Measurements from ENCODE around the gene CTSG.

Gene CTSG

DNA sequence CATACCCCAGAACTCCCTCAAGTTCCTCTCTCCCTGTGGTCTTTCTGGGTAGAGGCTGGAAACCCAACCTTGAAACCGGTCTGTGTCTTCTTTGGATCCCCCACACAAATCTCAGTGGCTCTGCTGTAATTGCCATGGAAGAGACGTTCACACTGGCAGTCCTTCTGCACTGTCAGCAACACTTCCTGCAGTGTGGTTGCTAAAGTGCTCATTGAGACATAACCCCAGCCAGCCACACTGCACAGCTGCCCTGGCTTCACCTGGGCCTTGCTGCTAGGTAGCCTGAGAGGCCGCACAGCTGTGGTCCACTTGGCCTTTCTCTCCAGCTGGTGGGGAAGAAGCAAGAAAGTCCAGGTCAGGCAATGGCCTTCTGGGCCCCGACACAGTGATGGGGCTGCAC, 31.0 kb upstream of the CTSG start:
- Histone ChIP-seq H3K9ac (ENCODE audit: low read length) (peak overlapping the region; percentile 30; the same call in 1 of the 2 replicates), H3K9me2 (replicated peaks; ENCODE audit: insufficient read depth, low read length) (no peaks in the 10 kb centered on the region), H3K36me3 (replicated peaks; ENCODE audit: insufficient read depth, low read length) (no peaks in the 10 kb centered on the region), H3K4me3 (ENCODE audit: low read length) (no peak overlapping the region), H3K4me1 (ENCODE audit: low read length) (peaks cover 43% of the 10 kb centered on the region), H3K4me2 (ENCODE audit: low read depth, low read length) (peak overlapping the region; percentile 27; the same call in 1 of the 2 replicates), H3K9me3 (replicated peaks; ENCODE audit: insufficient read depth, low read length) (no peaks in the 10 kb centered on the region), H3K27me3 (replicated peaks; ENCODE audit: insufficient read depth, low read length) (no peaks in the 10 kb centered on the region), H3K79me2 (ENCODE audit: low read length) (no peaks in the 10 kb centered on the region), H4K20me1 (ENCODE audit: insufficient read depth, low read length) (no peaks in the 10 kb centered on the region), H2AFZ (ENCODE audit: low read length) (0 out of 2 replicates have a peak overlapping the region, but pooled peaks have one; percentile 11), H3K27ac (ENCODE audit: low read length) (peak overlapping the region; percentile 81), H3F3A (ENCODE audit: insufficient read depth, low read length) (no peaks in the 10 kb centered on the region)
- peak; percentile 76 for DNase-seq
- TF ChIP-seq EZH2 (optimal IDR thresholded peaks at IDR 0.05; ENCODE audit: low read depth, low read length) (no peak), CTCF (IDR thresholded peaks at IDR 0.05; ENCODE audit: low read length) (no peak), EZH2phosphoT487 (IDR thresholded peaks at IDR 0.05; ENCODE audit: low read length) (no peak)

DNA sequence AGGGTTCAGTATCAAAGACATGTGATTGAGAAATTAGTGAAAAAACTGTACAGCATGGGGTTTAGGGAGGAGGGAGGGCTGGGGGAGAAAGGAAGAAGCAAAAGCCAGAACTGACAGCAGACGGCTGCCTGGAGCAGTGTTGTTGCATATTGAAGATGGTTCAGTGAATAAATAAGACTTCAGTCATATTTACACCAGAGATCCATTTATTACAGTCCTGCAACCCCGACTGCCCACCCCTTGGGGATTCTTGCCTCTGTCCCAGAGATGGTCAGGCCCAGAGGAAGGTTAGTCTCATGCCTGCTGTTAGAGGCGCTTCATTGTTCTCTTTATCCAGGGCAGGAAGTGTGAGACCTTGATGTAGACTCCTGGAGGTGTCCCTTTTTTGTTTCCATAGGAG, 30.2 kb upstream of the CTSG start:
- no peaks in the 10 kb centered on the region for H3F3A ChIP-seq (ENCODE audit: insufficient read depth, low read length)
- no peaks in the 10 kb centered on the region for H3K36me3 ChIP-seq (replicated peaks; ENCODE audit: insufficient read depth, low read length)
- H2AFZ ChIP-seq (ENCODE audit: low read length) = no peak overlapping the region
- H4K20me1 ChIP-seq (ENCODE audit: insufficient read depth, low read length) = no peaks in the 10 kb centered on the region
- no peak overlapping the region for H3K4me3 ChIP-seq (ENCODE audit: low read length)
- TF ChIP-seq EZH2phosphoT487 (IDR thresholded peaks at IDR 0.05; ENCODE audit: low read length) = no peak
- no peak for TF ChIP-seq EZH2 (optimal IDR thresholded peaks at IDR 0.05; ENCODE audit: low read depth, low read length)
- no peak for TF ChIP-seq CTCF (IDR thresholded peaks at IDR 0.05; ENCODE audit: low read length)
- H3K4me1 ChIP-seq (ENCODE audit: low read length) = peaks cover 38% of the 10 kb centered on the region
- no peak for DNase-seq
- H3K4me2 ChIP-seq (ENCODE audit: low read depth, low read length) = no peak overlapping the region
- no peak overlapping the region for H3K9ac ChIP-seq (ENCODE audit: low read length)
- H3K9me2 ChIP-seq (replicated peaks; ENCODE audit: insufficient read depth, low read length) = no peaks in the 10 kb centered on the region
- no peaks in the 10 kb centered on the region for H3K9me3 ChIP-seq (replicated peaks; ENCODE audit: insufficient read depth, low read length)
- H3K27me3 ChIP-seq (replicated peaks; ENCODE audit: insufficient read depth, low read length) = no peaks in the 10 kb centered on the region
- H3K79me2 ChIP-seq (ENCODE audit: low read length) = no peaks in the 10 kb centered on the region
- peak overlapping the region; percentile 81 for H3K27ac ChIP-seq (ENCODE audit: low read length)

DNA sequence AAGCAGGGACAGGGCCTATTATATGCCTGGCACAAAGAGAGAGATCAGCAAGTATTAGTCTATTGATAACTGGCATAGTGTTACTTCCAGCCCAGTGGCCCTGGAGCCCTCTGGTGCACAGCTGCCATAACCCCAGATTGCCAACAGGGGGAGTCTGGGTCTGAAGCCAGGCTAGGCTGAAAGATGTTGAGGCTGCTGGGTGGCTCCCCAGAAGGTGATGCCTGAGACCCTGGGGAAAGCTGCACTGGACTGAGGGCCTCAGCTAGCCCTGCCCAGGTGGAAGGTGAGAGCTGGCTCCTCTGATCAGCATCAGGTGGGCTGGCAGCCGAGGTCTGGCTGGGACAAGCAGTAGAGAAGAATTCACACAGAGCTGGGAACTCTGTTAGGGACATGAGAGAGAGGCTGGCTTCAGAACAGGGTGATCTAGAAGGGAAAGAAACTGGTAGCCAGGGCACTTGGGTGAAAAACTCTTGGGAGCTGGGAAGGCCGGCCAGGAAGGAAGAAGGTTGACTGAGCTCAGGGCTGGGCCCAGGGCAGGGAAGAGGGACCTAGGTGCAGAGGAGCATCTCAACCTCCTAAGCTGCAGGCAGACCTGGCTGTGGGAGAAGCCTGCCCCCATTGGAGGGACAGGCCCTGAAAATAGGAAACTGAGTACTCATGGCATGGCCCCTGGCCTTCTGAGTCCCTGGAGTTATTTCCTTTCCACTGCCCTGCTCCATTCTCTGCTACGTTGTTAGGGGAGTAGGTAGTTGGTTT, 29.6 kb upstream of the CTSG start:
- Histone ChIP-seq H4K20me1 (ENCODE audit: insufficient read depth, low read length) (no peaks in the 10 kb centered on the region), H3K27ac (ENCODE audit: low read length) (no peak overlapping the region), H3K9ac (ENCODE audit: low read length) (no peak overlapping the region), H3K4me3 (ENCODE audit: low read length) (no peak overlapping the region), H2AFZ (ENCODE audit: low read length) (no peak overlapping the region), H3K36me3 (replicated peaks; ENCODE audit: insufficient read depth, low read length) (no peaks in the 10 kb centered on the region), H3K4me2 (ENCODE audit: low read depth, low read length) (no peak overlapping the region), H3K79me2 (ENCODE audit: low read length) (no peaks in the 10 kb centered on the region), H3K9me3 (replicated peaks; ENCODE audit: insufficient read depth, low read length) (no peaks in the 10 kb centered on the region), H3K9me2 (replicated peaks; ENCODE audit: insufficient read depth, low read length) (no peaks in the 10 kb centered on the region), H3K4me1 (ENCODE audit: low read length) (peaks cover 38% of the 10 kb centered on the region), H3K27me3 (replicated peaks; ENCODE audit: insufficient read depth, low read length) (no peaks in the 10 kb centered on the region), H3F3A (ENCODE audit: insufficient read depth, low read length) (no peaks in the 10 kb centered on the region)
- peak; percentile 72 for TF ChIP-seq CTCF (IDR thresholded peaks at IDR 0.05; ENCODE audit: low read length)
- no peak for TF ChIP-seq EZH2phosphoT487 (IDR thresholded peaks at IDR 0.05; ENCODE audit: low read length)
- no peak for TF ChIP-seq EZH2 (optimal IDR thresholded peaks at IDR 0.05; ENCODE audit: low read depth, low read length)
- peak; percentile 41 for DNase-seq

All from MM.1S (cell line).